ENCODE data around the gene BMPR1A. TPM values are rescaled to one million over a fixed set of nuclear protein-coding genes. Genes with fewer than 3 reads are reported as not detected.
"Not testable (repeated sequence)": the region's sequence is repeated elsewhere in the genome, so short reads cannot be mapped to it uniquely, and the experiment has no call there.

The BMPR1A gene
- total and polyA plus RNA-seq, 10 of the 15 experiments (the other 5 are each of a cell fraction or from before 2014, with no cell fraction given) = 2.3 to 22.7 (median 13.1) TPM

GRCh38 chr10:86932674-86933073, 176.3 kb downstream of the BMPR1A start (continued):
- TF ChIP-seq CUX1 (IDR thresholded peaks at IDR 0.05; ENCODE audit: insufficient replicate concordance, low read depth, low read length) = no peak
- no peak for TF ChIP-seq USF2 (IDR thresholded peaks at IDR 0.05; ENCODE audit: borderline replicate concordance, low read depth, low read length)
- TF ChIP-seq TCF12 (IDR thresholded peaks at IDR 0.05; ENCODE audit: low read depth, low read length) = no peak
- no peak for TF ChIP-seq SREBF1 (IDR thresholded peaks at IDR 0.05; ENCODE audit: low read length)
- TF ChIP-seq IRF3 (IDR thresholded peaks at IDR 0.05) = no peak
- no peak for TF ChIP-seq POLR2A (IDR thresholded peaks at IDR 0.05; ENCODE audit: low read depth, low read length)

GRCh38 chr10:86934162-86934711, 177.8 kb downstream of the BMPR1A start:
- RAD21 ChIA-PET (ENCODE audit: unreplicated experiment); CTCF ChIA-PET; H3K9me3 ChIP-seq (replicated peaks; ENCODE audit: control insufficient read depth, insufficient read depth, low read length); SMC1A ChIA-PET (ENCODE audit: uncharacterized antibody, unreplicated experiment); in situ Hi-C loops (cut with MboI); DNase-seq (ENCODE audit: low read depth, low spot score); H3K36me3 ChIP-seq (ENCODE audit: control insufficient read depth in 2 of 2, insufficient read depth in 2 of 2, low read length in 1 of 2); H4K20me1 ChIP-seq (ENCODE audit: control insufficient read depth, insufficient read depth); intact Hi-C loops (cut with micrococcal nuclease; ENCODE audit: unreplicated experiment); H3K4me1 ChIP-seq (ENCODE audit: control insufficient read depth, insufficient read depth, low read length); POLR2A ChIA-PET; FAIRE-seq; H3K9ac ChIP-seq (ENCODE audit: control insufficient read depth, insufficient read depth, low read length); BruUV-seq (replicated peaks); ATAC-seq; H3K79me2 ChIP-seq (ENCODE audit: control insufficient read depth, insufficient read depth, low read length); H3K27ac ChIP-seq (ENCODE audit: control insufficient read depth, insufficient read depth); H3K4me3 ChIP-seq; H2AFZ ChIP-seq (ENCODE audit: control insufficient read depth, low read depth, low read length); H3K4me2 ChIP-seq (ENCODE audit: control insufficient read depth, insufficient read depth); H3K27me3 ChIP-seq (replicated peaks in 1 of 2; ENCODE audit: control insufficient read depth in 2 of 2, insufficient read depth in 2 of 2, low read length in 1 of 2): not testable (repeated sequence)
- 49% methylated on average over 6 of the region's 6 CpGs for WGBS (ENCODE audit: insufficient coverage, insufficient replicate concordance, low lambda C conversion rate, missing lambda C conversion rate)

All from GM12878 (cell line).